T-helper 1 cell (primary cell): ENCODE results near the gene C16orf92.
"Not testable (repeated sequence)": the region's sequence is repeated elsewhere in the genome, so short reads cannot be mapped to it uniquely, and the experiment has no call there.

Source experiments
- DNase-seq, 5 donors: peaks; one replicate each; pipeline ENCODE4 v3.0.0-alpha.2; 2012 to 2020

C16orf92 gene

DNA sequence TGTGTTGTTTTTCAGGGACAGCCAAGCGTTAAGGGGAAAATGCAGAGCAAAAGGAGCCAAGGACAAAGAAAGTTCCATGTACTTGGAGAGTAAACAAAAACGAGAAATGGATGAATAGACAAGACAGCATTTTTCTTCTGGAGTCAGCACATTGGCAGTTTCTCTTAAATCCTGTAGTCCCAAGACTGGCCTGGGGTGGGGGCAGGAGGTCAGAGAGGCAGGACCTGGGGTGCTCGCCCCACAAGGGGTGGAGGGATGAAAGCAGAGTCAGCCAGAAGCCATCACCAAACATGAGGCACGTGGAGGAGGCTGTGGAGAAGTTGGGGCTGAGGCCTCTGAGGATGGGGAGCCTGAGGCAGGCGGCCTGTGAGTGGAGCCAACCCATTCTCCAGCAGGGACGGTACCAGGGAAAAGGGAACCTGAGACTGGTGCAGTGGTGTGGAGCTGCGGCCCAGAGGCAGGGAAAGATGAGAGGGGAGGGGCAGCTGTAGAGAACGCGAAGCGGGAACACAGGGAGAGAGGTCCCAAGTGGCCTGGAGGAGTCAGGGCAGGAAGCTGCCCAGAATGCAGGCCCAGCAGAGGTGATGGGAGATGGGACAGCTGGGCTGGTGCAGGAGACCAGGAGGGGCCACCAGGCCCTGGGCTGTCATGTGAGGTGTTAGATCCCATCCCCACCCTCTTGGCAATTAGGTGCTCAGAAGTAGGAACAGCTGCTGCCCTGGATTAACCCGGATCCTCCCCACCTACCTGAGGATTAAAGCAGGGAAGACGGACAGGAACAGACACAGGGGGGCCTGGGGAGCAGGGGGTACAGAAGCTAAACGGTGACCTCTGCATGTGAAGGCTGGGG, 4.8 kb downstream of the C16orf92 start:
- no peak for DNase-seq

DNA sequence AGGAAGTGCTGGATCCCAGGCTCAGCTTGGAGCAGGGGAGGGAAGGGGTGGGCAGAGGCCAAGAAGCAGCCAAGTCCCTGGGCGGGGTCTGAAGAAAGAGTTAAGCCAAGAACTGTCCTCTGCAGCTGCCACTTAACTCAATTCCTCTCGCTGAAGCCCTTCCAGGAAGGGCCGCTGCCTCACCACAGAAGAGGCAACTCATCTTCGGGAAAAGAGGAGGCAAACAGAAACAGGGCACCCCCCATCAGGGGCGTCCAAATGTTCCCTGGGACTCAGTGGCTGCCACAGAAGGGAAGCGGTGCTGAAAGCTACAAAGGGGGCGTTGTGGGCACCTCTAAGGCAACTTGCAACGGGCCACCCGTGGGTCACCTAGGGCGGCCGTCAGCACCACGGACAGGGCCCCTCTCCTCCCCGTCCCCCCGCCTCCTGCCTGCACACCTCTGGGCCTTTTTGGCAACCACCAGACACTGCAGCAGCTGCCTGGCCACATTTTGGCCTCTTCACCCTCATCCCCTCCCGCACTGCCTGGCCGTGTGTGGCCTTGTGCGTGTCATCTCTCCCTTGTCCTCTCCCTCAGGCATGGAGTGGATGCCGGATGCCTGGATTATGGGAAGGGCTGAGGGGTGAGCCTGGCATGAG, 5.6 kb downstream of the C16orf92 start:
- no peak for DNase-seq

DNA sequence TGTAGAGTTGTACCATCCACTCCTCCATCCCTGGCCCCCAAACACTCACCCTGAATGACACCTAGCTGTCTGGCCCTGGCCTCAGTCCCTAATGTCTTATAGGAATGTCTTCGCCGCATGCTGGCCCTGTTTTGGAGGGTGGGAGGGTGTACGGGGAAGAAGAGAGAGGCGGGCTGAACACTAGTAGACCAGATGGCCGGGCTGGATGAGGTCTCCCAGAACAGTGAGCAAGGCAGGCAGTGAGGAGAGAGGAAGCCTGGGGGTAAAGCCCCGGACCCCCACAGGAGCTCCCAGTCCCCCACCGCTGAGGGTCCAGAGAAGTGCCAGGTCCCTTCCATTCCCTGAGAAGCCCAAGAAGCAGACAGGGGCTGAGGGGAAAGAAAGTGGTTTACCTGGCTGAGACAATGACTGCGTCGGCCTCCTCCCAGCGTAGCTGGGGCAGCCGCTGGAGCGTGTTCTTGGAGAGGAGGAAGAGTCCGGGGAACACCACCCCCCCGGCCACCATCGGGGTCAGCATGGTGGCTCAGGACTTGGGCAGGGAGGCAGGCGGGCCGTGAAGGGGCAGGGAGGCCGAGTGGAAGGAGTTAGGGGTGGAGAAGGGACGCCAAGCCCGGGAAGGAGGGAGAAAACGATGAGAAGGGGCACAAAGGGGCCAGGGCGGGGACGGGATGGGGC, 7.2 kb downstream of the C16orf92 start:
- DNase-seq = no peak

DNA sequence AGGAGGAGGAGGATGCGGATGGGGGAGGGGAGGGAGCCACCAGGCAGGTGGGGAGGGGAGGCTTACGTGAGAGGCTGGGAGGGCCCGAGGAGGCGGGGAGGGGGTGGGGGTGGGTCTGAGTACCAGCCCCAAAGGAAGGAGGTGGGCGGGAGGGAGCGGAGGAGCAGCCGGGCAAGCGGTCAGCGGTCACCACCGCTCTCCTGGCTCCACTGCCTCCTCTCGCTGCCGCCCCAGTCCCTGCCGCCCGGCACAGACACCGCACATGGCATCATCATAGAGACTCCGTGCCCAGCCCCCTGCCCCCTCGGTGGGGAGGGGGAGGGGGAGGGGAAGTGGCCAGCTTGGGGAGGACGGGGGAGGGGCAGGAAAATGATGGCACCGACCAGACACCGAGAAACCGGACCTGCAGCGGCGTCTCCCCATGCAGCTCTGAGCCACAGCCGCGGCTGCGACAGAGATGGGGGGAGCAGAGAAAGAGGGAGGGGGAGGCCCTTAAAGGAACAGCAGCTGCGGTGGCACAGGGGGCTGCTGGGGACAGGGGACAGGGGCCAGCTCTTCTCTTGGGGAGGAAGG, 7.9 kb downstream of the C16orf92 start, which contains the start of gene TLCD3B:
Gene TLCD3B, minus strand, starts transcription at position 431 of the 573 bp plus-strand sequence. CDS start 744 bp downstream, outside the sequence.
- no peak for DNase-seq

DNA sequence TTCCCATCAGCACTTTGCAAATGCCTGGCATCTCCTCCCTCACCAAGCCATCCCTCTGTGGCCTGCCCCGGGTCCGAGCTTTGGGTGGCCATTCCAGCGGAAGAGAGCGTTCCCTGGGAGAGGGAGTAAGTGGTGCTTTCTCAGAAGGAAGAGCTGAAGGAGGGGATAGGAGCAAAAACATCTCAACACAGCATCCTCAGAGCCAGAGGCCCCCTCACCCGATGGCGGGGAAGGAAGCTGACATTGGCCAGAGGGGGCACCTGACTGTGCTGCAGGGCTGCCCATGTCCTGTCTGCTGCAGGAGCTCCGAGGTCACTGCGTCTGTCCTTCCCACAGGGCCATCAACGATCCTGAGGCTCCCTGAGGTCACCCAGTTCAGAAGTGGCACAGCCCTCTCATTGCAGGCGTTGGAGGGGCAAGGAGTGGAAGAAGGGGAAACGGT, 8.5 kb downstream of the C16orf92 start:
- no peak for DNase-seq

DNA sequence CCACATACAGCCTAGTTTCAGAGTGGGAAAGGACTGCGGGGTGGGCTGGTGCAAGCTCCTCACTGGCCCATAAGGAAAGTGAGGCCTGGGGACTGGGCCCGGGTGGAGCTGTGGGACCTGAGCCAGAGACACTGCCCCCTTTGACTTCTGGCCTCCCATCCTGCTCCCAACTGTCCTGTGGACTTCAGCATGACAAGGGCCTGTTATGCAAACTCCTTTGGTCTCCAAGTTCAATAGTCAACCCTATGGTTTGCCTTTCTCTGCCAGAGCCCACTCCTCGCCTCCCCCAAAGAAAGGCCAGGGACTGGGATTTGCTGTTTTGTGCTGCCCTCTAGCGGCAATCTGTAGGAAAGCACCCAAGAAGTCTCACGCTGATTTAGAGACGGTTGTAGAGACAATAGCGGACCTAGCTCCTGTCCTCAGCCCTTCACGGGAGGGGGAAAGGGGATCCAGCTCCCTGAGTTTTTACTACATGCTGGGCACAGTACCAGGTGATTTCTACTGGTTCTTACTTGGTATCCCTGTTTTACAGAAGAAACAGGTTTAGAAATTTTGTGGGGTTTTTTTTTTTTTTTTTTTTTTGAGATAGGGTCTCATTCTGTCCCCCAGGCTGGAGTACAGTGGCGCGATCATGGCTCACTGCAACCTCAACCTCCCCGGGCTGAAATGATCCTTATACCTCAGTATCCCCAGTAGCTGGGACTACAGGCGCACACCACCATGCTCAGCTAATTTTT, 9.3 kb downstream of the C16orf92 start:
- DNase-seq = peak in 4 of 5 donors; percentile 43 to 65 (median 50)

DNA sequence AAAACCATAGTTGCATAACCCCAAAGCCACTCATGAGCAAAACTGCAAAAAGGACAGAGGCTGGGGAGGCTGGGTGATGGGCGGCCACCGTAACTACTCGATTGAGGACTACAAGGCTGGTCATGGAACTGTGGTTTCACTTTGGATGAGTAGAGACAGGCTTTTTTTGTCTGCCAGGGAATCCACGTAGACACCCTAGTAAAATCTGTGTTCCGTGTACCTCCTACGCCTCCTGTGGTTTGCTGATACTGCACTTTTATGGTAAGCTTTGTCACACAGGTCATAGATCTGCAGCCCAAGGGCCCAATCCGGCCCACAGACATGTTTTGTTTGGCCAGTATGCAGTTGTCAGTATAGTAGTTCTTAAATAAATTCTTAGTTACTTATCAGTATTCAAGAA, 10.3 kb downstream of the C16orf92 start:
- DNase-seq = no peak

DNA sequence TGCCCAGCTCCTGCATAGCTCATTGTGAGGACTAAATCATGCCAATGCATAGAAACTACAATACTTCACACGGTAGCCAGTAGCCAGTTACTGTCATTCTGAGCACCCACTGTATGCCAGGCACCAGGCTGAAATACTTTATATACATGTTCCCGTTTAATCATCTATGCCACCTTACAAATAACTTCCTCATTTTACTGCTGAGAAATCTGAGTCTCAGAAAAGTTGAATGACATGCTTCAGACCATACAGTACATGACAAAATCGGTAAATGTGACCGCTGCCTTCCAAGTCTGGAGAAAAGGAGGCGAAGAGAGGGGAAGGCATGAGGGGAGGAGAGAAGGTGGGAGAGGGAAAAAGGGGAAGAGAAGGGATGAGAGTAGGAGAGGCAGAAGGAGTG, 17.2 kb downstream of the C16orf92 start:
- no peak for DNase-seq

DNA sequence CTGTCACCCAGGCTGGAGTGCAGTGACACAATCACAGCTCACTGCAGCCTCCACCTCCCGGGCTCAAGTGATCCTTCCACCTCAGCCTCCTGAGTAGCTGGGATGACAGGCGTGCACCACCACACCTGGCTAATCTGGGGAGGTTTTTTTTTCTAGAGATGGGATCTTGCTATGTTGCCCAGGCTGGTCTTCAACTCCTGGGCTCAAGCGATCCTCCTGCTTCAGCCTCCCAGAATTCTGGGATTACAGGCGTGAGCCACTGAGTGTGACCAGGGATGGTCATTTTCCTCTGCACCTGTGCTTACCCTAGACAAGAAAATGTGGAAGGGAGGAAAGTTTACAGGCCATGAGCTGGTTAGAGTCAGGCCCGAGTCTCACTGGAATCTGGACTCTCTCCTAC, 17.7 kb downstream of the C16orf92 start:
- DNase-seq = not testable (repeated sequence)

DNA sequence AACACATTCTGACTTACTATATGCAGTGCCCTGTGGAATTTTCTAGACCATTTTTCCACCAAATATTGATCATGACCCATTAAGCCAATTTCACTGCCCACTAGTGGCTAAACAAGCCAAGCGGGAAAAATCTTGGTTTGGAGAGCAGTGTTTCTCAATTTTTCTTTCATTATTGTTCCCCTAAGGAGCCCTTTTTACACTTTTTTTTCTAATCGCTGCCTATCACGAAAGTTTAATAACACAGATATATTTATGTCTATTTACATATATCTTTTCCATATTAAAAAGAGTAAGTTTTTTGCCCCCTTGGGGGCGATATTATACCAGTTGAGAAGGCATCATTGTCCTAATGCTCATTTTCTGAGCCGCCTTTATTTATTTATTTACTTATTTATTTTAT, 18.8 kb downstream of the C16orf92 start:
- DNase-seq = no peak

DNA sequence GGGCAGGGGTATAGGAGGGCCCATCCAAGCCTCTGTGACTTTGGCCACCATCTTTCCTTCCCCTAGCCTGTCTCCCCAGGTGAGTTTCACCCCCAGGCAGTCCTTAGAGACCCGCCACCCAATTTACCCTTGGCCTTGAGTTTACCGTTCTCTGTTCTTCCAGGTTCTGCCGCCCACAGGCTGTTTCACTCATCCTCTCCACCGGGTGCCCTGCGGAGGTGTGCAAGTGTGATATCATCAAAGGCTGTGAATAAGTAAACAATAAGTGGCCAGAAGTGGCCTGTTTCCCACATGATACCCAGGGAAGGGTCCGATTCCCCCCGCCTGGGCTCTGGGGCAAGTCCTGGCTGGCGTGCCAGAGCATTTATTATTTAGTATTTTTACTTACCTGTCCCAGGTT, 23.2 kb downstream of the C16orf92 start:
- DNase-seq = no peak

DNA sequence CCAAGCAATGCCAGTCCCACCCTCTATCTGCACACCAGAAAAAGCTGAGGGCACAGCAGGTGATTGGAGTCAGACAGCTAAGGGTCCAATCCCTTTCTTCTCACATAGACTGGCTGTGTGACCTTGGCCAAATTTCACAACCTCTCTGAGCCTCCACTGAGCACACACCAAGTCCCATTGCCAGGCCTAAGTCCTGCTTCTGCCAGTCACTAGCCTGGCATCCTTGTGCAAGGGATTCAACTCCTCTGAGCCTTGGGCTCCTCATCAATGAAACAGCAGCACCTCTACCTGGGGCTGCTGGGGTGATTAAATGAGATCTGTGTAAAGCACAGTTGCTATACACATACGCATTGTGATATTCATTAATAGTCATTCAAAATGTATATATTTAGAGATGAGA, 23.6 kb downstream of the C16orf92 start:
- no peak for DNase-seq

DNA sequence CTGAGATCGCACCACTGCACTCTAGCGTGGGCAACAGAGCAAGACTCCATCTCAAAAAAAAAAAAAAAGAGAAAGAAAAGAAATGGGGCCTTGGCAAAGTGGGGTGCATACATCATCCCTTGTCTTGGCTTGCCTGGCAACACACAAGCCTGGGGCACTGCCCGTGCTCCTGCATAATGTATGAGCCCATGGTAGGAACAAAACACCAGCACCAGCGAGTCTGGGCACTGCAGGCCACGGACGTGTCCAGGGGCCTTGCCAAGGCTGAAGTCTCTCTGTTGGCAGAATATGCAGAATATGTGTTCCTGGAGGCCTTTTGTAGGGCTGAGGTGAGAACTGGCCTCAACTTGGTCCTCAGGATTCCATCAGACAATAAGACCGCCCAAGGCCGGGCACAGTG, 26.9 kb downstream of the C16orf92 start:
- no peak for DNase-seq

DNA sequence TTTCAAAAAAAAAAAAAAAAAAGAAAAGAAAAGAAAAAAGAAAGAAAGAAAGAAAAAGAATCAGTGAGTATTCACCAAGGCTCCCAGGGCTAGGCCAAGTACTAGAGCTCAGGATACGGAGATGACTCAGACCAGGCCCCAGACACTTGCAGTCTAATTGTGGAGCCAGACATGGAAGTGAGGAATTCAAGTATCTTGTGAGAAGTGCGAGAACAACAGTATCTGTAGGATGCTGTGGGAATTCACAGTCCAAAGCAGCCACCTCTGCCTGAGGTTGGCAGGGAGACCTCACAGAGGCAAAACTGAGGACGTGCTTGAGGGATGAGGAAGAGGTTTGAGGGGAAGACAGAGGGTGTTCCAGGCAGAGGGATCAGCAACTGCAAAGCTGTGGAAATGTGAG, 28.5 kb downstream of the C16orf92 start:
- no peak for DNase-seq

DNA sequence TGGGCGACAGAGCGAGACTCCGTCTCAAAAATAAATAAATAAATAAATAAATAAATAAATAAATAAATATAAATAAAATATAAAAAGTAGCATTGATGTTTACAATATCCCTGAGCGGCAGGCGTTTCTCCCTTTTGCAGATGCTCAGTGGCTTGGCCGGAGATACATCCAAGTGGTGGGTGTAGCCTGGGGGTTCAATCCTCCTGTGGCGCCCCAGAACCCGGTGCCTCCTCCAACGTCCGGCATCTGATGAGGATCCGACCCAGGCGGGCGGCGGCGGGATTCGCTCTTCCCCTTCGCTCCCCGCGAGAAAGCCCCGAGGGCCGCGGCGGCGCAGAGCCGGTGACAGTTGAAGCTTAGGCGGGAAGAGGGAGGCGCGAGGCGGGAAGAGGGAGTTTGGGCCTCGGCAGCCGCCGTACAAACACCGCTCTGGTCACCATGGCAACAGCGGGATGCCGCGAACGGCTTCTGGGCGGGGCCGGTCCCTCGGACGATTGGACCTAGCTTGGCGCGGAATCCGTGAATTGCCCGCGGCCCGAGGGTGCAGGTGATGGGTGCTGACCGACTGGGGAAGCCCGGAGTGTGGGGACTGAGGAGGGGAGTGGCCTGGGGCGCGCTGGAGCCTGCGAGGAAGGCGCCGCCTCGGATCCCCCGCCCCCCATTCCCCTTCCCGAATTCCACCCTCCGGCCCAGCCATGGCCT, 29.8 kb downstream of the C16orf92 start:
- peak; percentile 67 to 92 (median 79) for DNase-seq

DNA sequence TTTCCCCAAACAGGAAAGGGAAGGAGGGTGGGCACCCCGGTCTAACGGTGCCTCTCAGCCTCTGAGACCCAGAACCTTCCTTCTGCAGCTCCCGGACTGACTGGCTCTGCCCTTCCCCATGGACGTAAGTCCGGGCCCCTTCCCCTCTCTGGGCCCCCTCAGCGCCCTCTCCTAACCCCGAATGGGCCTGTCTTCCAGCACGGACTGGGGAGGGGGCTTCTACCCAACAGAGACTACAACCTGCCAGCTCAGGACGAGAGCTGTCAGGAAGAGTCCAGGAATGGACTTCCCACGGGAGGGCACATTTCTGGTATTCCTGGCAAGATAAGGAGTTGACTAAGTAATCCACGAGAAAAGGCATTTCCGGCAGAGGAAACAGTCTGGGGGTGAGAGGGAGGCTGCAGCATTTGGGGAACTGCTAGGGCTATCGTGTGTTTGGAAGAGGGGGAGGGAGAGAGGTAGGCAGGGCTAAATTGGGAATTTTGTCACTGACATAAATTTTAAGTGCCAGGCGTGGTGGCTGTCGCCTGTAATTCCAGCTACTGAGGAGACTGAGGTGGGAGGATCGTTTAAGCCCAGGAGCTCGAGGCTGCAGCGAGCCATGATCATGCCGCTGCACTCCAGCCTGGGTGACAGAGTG, 30.5 kb downstream of the C16orf92 start:
- no peak for DNase-seq

DNA sequence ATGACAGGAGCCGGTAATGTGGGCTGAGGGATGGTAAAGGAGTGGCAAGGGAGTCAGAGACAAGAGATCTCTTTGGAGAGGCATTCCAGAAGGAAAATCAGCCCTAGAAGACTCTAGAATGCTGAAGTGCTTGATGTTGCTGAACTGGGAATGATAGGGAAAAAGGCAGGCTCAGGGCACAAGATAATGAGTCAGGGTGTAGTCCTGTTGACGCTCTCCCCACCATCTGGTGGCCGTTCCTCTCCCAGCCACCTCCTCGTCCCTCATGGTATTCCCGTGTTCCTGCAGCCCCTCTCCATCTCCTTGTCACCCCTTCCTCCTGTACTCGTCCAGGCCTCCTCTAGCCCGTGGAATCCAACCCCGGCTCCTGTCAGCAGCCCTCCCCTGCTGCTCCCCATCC, 31.5 kb downstream of the C16orf92 start:
- DNase-seq = no peak

DNA sequence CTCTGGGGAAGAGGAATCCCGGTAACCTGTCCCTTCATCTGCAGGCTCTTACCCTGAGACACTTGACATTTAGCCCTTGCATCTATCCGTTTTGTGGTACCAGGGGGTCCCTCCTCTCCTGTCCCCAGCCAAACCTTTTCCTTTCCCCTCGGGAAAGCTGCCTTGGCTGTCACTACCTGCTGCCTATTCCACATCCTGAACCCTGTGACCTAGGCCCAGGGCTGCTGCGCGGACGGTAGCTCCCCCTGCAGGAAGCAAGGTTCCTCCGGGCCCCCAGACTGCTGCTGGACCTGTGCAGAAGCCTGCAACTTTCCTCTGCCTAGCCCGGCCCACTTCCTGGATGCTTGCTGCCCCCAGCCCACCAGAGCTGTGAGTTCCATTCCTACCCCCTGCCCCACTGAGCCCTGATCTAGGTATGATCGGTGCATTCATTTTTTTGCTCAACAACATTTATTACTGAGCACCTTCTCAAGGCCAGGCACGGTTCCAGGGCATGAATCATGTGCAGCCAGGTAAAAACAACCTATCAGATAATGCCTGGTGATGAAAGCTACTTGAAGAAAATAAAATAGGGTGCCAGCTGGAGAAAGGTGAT, 32.1 kb downstream of the C16orf92 start:
- DNase-seq = peak in 3 of 5 donors; percentile 29 to 60 (median 48)

DNA sequence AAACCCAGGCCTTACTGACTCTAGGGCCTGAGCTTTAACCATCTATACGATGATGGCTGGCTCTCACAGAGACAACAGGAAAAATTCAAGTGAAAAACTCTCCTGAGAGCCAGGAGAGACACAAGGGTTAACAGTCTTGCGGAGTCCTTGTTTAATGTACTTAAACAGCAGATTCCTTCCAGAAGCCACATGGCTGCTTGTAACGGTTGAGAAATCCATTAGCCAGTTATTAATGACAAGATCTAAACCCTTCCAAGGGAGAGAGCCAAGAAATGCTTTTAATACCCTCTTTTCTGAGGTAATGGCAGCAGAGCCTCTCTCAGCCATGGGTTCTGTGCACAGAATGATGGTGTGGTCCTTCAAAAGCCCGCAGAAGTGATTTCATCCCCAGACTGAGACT, 37.3 kb downstream of the C16orf92 start:
- no peak for DNase-seq

DNA sequence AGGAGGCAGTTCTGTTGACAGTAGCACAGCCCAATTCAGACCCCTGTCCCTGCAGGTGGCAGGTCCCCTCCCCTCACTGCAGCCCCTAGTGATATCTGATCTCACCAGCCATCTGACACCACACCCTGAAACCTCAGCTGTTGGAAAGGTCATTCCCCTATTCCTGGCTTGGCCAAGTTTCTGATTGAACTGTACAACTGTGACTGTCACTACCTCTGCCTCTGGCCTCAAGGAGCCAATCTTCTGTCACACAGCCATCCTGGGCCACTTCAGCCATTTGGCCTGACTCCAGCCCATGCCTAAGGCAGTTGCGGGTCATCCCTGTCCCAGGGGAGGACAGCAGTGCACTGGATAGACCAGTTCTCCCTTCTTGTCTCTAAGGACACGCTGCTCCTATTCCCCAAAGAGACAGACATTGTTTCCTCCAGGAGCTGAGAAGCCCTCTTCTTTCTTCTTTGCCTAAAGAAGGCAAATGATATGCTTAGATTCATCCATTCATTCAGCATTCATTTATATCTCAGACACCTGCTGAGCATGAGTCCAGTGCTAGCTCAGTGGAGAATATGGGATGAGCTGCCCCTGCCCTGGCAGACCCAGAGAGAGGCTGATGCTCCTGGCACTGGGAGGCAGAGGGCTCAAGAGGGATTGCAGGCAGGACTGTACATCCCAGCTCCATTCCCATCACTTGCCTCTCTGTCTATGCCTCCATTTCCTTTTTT, 38.0 kb downstream of the C16orf92 start:
- DNase-seq = no peak
